HG02884 (cell line): ENCODE measurements around the gene HSF4.

Experiments
- ATAC-seq: cut with Tn5 transposase; IDR thresholded peaks from one replicate; pipeline ENCODE4 v1.9.1; 2021; ENCODE audit warnings: mild to moderate bottlenecking, moderate library complexity; ENCODE audit not compliant: unreplicated experiment

Gene HSF4

DNA sequence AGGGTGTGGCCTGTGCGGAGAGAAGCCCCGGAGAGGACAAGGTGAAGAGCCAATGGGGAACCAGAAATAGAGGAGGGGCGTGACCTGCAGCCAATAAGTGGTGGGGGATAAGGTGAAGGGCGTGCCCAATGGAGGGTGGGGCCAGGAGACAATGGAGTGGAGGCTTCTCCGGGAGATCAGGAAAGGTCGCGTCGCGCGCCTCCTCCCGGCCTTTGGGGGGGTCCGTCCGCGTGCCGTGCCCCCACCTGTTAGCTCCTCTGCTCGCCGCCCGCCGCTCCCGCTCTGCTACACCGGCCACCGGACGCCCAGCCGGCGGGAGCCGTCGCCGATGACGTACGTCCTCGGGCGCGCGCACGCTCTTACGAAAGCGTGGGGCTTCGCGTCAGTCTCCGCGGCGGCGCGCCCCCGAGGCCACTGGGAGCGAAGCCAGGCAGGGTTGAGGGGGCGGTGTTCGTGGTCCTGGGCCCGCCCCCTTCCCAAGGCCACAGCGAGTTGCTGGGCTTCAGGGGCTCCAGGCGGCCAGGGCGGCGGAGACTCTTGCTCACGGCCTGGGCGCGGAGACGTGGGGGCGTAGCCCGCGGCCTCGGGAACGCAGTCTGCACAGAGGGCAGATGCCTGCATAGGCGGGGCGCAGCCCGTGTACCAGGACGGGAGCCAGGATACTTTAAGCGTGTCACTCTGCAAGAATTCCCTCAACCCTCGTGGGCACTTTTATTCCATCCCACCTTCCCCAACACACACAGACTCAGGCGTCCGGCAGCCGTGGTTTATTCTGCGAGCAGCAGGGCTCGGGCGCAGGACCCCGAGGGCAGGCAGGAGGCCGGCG, 19.3 kb downstream of the HSF4 start, which contains the start of gene MATCAP1:
Gene MATCAP1 (minus strand): TSS at position 337 of the 826 bp plus-strand sequence. CDS start 3,353 bp downstream, outside the sequence.
- peak; percentile 92 for ATAC-seq

GRCh38 chr16:67184453-67184994, 20.0 kb downstream of the HSF4 start:
- no peak for ATAC-seq

- ATAC-seq: no peak
Observed at GRCh38 chr16:67184995-67185650, 20.6 kb downstream of the HSF4 start.

GRCh38 chr16:67185651-67186134, 21.1 kb downstream of the HSF4 start:
- ATAC-seq: no peak

- ATAC-seq: no peak
Observed at GRCh38 chr16:67186550-67186950, 22.0 kb downstream of the HSF4 start.

GRCh38 chr16:67187175-67187890, 22.8 kb downstream of the HSF4 start:
- ATAC-seq: no peak

DNA sequence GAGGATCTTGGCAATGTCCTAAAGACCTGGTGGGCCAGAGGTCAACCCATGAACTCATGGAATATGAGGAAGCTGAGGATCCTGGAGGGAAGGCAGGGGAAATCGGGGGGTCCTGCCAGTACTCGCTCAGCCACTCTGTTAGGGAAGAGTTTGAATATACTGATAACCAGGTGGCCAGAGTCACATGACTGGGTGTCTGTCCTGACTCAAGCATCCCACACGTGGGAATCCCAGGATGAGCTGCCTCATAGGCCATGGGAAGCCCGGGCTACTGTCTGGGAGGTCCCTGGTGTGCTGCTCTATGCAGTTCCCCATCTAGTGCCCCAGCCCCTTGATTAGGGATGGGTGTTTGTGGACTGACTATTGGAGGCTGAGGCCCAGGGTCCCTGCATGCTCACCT, 23.8 kb downstream of the HSF4 start:
- no peak for ATAC-seq

- no peak for ATAC-seq
Observed at GRCh38 chr16:67188798-67189197, 24.3 kb downstream of the HSF4 start.

DNA sequence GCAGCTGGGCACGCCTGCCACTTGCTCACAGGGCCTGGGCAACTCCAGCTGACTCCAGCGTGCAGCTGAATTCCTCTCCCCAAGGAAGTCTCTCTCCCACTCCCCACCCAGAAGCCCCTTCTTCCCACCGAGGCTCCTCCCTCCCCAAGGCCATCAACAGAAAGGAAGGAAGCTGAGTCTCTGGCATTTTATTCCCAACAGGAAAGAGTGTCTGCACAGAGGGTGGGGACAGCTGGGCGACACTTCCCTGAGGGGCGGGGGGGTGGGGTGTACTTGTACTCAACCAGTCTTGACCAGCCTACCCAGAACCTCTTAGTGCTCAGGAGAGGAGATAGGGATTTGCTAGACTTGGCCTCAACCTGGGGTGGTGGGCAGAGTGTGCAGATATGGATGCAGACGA, 25.5 kb downstream of the HSF4 start, which contains the start of gene EXOC3L1:
Gene EXOC3L1 (minus strand): TSS at position 96 of the 400 bp plus-strand sequence. CDS start 460 bp downstream, outside the sequence.
- no peak for ATAC-seq

GRCh38 chr16:67190448-67191399, 26.2 kb downstream of the HSF4 start:
- no peak for ATAC-seq

GRCh38 chr16:67191411-67191994, 27.0 kb downstream of the HSF4 start:
- no peak for ATAC-seq

- ATAC-seq: peak; percentile 94
Observed at GRCh38 chr16:67191995-67192681, 27.6 kb downstream of the HSF4 start, which contains the start of gene E2F4. Gene E2F4, plus strand, starts transcription at chr16:67192155. Its CDS starts 73 bp downstream, at chr16:67192228.

GRCh38 chr16:67192781-67193361, 28.3 kb downstream of the HSF4 start:
- no peak for ATAC-seq

DNA sequence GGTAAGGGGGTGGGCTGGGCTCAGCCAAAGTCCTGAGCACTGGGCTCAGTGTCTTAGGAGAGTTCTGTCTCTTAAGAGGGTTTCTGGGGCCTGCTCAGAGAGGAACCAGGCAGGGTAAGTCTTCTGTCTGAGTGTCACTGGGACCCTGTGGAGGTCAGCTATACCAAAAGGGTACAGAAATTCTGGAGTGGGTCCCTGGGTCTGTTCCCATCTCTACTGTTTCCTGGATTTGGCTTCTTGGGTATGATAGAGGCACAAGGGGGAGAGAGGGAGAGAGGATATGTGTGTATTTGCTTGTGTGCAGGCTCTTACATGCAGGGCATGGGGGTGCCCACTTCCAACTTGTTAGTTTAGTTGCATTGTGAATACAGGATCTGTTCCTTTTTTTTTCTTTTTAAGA, 29.0 kb downstream of the HSF4 start:
- no peak for ATAC-seq

- no peak for ATAC-seq
Observed at GRCh38 chr16:67194260-67194659, 29.7 kb downstream of the HSF4 start.

DNA sequence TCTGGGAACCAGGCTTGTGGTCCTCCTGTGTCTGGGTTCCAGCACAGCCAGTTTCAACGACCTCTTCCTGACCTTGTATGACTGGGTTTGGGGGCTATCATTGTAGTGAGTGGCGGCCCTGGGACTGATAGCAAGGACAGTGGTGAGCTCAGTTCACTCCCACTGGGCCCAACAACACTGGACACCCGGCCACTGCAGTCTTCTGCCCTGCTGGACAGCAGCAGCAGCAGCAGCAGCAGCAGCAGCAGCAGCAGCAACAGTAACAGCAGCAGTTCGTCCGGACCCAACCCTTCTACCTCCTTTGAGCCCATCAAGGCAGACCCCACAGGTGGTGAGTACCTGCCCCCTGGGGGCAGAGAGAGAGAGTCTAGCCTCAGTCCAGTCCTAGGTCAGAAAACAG, 31.1 kb downstream of the HSF4 start:
- no peak for ATAC-seq

DNA sequence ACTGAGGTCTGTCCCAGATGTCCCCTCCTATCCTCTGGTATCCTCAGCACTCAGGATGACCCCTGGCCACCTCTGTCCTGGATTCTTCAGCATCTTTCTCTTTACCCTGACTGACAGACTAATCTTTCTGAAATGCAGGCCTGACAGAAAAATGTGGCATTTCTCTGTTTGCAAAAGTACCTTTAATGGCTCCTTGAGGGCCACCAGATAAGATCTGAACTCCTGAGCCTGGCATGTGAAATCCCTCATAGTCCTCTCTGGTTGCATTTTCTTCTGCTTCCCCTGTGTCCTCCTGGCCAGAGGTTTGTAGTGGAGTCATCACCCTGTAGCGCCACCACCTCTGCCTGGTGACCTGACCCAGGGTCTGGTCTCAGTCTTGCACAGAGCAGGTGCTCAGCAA, 32.3 kb downstream of the HSF4 start:
- no peak for ATAC-seq

DNA sequence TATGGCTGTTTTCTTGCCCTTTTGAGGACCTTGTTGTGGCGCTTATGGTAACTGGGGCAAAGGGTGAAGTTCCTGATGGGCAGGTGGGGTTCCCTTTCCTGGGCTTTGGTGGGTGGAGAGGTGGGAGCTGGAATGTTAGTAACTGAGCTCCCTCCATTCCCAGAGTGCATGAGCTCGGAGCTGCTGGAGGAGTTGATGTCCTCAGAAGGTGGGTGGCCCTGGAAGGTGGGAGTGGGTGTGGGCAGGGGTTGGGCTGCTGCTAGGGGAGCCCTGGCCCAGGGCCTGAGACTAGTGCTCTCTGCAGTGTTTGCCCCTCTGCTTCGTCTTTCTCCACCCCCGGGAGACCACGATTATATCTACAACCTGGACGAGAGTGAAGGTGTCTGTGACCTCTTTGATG, 33.2 kb downstream of the HSF4 start:
- ATAC-seq: no peak
